HCT116 (cell line): Measurements from ENCODE around the gene HBA1.

ENCODE experiments used
- CBX3 ChIP-seq: IDR thresholded peaks from 2 replicates; pipeline ENCODE4 v1.6.1; 2012; ENCODE audit warnings: low read depth
- EZH2 ChIP-seq: fragments of 200-600 bp; sonication (generic); IDR thresholded peaks from 2 replicates; pipeline ENCODE4 v1.6.1; 2017; ENCODE audit warnings: antibody characterized with exemption, mixed run types
- JUND ChIP-seq: IDR thresholded peaks from 2 replicates; pipeline ENCODE4 v1.6.1; 2012
- POLR2A ChIP-seq: IDR thresholded peaks from 2 replicates; pipeline ENCODE4 v1.7.0; 2011; ENCODE audit warnings: borderline replicate concordance; ENCODE audit not compliant: insufficient read depth, insufficient read length; ENCODE audit errors: extremely low read depth
- POLR2AphosphoS5 ChIP-seq: IDR thresholded peaks from 2 replicates; pipeline ENCODE4 v1.6.1; 2011; ENCODE audit warnings: mild to moderate bottlenecking, low read depth, low read length, moderate library complexity
- SP1 ChIP-seq: IDR thresholded peaks from 2 replicates; pipeline ENCODE4 v1.6.1; 2012; ENCODE audit warnings: low read depth
- SRF ChIP-seq: IDR thresholded peaks from 2 replicates; pipeline ENCODE4 v1.6.1; 2012; ENCODE audit warnings: low read depth
- YY1 ChIP-seq: IDR thresholded peaks from 2 replicates; pipeline ENCODE4 v1.6.1; 2011; ENCODE audit warnings: low read length, low read depth, moderate library complexity, mild to moderate bottlenecking; ENCODE audit not compliant: insufficient replicate concordance; ENCODE audit errors: extremely low read depth
- ZFX ChIP-seq: fragments of 450-650 bp; IDR thresholded peaks from 2 replicates; pipeline ENCODE4 v1.6.1; 2017
- ZNF274 ChIP-seq: fragments of 200-500 bp; sonication (Bioruptor generic); IDR thresholded peaks from 2 replicates; pipeline ENCODE4 v1.6.1; 2014; ENCODE audit warnings: mild to moderate bottlenecking, low read depth, low read length, inconsistent platforms
- TF ChIP-seq, protein P1 (sequence below), 3 experiments: fragments of 200-600 bp in 1 of 3; sonication (generic) in 1 of 3; IDR thresholded peaks in 2 of 3; conservative IDR thresholded peaks in 1 of 3; 2 replicates each; pipeline ENCODE4 v1.5.1; 2012 to 2017; ENCODE audit warnings: low read depth in 2 of 3, low read length in 2 of 3, antibody characterized with exemption in 1 of 3, borderline replicate concordance in 1 of 3, control low read depth in 1 of 3, mild to moderate bottlenecking in 1 of 3, mixed read lengths in 1 of 3, mixed run types in 1 of 3, moderate library complexity in 1 of 3; ENCODE audit not compliant: insufficient read depth in 1 of 3
- TF ChIP-seq, protein P2 (sequence below): IDR thresholded peaks from 2 replicates; pipeline ENCODE4 v1.6.1; 2012; ENCODE audit warnings: low read depth
- TF ChIP-seq, protein P3 (sequence below): IDR thresholded peaks from 2 replicates; pipeline ENCODE4 v1.6.1; 2012
- TF ChIP-seq, protein P4 (sequence below): IDR thresholded peaks from 2 replicates; pipeline ENCODE4 v1.6.1; 2011; ENCODE audit warnings: mild to moderate bottlenecking, low read length, moderate library complexity; ENCODE audit not compliant: insufficient replicate concordance; ENCODE audit errors: extremely low read depth

DNA sequence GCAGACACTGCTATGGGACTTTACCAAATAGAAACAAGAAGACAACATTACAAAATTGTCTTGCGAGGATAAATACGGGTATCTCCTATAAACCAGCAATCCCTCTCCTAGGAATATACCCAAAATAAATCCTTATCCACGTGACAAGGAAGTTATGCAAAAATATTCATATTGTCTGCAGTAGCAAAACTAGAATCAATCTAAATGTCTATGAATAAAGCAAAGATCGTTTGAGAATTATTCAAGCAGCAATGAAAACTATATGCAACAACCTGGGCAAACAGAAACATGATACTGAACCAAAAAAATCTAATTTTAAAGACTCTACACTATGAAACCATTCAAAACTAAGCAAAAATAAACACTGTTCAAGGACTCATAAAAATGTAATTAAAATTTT is 43.5 kb downstream of the HBA1 start:
- TF ChIP-seq YY1 = no peak
- TF ChIP-seq, protein P1, sequence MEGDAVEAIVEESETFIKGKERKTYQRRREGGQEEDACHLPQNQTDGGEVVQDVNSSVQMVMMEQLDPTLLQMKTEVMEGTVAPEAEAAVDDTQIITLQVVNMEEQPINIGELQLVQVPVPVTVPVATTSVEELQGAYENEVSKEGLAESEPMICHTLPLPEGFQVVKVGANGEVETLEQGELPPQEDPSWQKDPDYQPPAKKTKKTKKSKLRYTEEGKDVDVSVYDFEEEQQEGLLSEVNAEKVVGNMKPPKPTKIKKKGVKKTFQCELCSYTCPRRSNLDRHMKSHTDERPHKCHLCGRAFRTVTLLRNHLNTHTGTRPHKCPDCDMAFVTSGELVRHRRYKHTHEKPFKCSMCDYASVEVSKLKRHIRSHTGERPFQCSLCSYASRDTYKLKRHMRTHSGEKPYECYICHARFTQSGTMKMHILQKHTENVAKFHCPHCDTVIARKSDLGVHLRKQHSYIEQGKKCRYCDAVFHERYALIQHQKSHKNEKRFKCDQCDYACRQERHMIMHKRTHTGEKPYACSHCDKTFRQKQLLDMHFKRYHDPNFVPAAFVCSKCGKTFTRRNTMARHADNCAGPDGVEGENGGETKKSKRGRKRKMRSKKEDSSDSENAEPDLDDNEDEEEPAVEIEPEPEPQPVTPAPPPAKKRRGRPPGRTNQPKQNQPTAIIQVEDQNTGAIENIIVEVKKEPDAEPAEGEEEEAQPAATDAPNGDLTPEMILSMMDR (IDR thresholded peaks at IDR 0.05 in 2 of 3, conservative IDR thresholded peaks at IDR 0.05 in 1 of 3; ENCODE audit: borderline replicate concordance in 1 of 3, insufficient read depth in 1 of 3, low read depth in 2 of 3, low read length in 2 of 3) = no peak
- TF ChIP-seq EZH2 = no peak
- TF ChIP-seq, protein P2, sequence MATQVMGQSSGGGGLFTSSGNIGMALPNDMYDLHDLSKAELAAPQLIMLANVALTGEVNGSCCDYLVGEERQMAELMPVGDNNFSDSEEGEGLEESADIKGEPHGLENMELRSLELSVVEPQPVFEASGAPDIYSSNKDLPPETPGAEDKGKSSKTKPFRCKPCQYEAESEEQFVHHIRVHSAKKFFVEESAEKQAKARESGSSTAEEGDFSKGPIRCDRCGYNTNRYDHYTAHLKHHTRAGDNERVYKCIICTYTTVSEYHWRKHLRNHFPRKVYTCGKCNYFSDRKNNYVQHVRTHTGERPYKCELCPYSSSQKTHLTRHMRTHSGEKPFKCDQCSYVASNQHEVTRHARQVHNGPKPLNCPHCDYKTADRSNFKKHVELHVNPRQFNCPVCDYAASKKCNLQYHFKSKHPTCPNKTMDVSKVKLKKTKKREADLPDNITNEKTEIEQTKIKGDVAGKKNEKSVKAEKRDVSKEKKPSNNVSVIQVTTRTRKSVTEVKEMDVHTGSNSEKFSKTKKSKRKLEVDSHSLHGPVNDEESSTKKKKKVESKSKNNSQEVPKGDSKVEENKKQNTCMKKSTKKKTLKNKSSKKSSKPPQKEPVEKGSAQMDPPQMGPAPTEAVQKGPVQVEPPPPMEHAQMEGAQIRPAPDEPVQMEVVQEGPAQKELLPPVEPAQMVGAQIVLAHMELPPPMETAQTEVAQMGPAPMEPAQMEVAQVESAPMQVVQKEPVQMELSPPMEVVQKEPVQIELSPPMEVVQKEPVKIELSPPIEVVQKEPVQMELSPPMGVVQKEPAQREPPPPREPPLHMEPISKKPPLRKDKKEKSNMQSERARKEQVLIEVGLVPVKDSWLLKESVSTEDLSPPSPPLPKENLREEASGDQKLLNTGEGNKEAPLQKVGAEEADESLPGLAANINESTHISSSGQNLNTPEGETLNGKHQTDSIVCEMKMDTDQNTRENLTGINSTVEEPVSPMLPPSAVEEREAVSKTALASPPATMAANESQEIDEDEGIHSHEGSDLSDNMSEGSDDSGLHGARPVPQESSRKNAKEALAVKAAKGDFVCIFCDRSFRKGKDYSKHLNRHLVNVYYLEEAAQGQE = no peak
- TF ChIP-seq ZFX = no peak
- no peak for TF ChIP-seq CBX3
- TF ChIP-seq SRF = no peak
- TF ChIP-seq POLR2AphosphoS5 = no peak
- TF ChIP-seq, protein P3, sequence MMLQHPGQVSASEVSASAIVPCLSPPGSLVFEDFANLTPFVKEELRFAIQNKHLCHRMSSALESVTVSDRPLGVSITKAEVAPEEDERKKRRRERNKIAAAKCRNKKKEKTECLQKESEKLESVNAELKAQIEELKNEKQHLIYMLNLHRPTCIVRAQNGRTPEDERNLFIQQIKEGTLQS = no peak
- no peak for TF ChIP-seq ZNF274
- no peak for TF ChIP-seq POLR2A
- TF ChIP-seq JUND = no peak
- TF ChIP-seq, protein P4, sequence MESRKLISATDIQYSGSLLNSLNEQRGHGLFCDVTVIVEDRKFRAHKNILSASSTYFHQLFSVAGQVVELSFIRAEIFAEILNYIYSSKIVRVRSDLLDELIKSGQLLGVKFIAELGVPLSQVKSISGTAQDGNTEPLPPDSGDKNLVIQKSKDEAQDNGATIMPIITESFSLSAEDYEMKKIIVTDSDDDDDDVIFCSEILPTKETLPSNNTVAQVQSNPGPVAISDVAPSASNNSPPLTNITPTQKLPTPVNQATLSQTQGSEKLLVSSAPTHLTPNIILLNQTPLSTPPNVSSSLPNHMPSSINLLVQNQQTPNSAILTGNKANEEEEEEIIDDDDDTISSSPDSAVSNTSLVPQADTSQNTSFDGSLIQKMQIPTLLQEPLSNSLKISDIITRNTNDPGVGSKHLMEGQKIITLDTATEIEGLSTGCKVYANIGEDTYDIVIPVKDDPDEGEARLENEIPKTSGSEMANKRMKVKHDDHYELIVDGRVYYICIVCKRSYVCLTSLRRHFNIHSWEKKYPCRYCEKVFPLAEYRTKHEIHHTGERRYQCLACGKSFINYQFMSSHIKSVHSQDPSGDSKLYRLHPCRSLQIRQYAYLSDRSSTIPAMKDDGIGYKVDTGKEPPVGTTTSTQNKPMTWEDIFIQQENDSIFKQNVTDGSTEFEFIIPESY = no peak
- TF ChIP-seq SP1 = no peak
